SU-DHL-6 (cell line): ENCODE results near the gene CRB2.

ENCODE experiments used
- H2AFZ ChIP-seq: fragments of 200-600 bp; sonication (generic); 2 replicates; pipeline ENCODE4 v1.6.1; 2014; ENCODE audit warnings: low read depth, mild to moderate bottlenecking, moderate library complexity, mixed read lengths, antibody characterized with exemption, low read length; ENCODE audit not compliant: severe bottlenecking
- H3F3A ChIP-seq: fragments of 200-600 bp; shearing (Covaris generic); 2 replicates; pipeline ENCODE4 v1.6.0; 2016; ENCODE audit warnings: antibody characterized with exemption, mild to moderate bottlenecking; ENCODE audit not compliant: insufficient read depth
- H3K27ac ChIP-seq: fragments of 200-600 bp; sonication (generic); 2 replicates; pipeline ENCODE4 v1.5.1; 2016; ENCODE audit warnings: low read depth, mild to moderate bottlenecking, low read length, moderate library complexity, mixed read lengths
- H3K27me3 ChIP-seq: fragments of 200-600 bp; sonication (generic), shearing (Covaris generic); 2 replicates; pipeline ENCODE4 v1.6.0; 2014; ENCODE audit warnings: mild to moderate bottlenecking, low read length
- H3K36me3 ChIP-seq: fragments of 200-600 bp; sonication (generic); 2 replicates; pipeline ENCODE4 v1.6.1; 2014; ENCODE audit warnings: mild to moderate bottlenecking, low read length, mixed read lengths
- H3K4me2 ChIP-seq: fragments of 300-600, 200-600 bp; shearing (Covaris generic), sonication (generic); 2 replicates; pipeline ENCODE4 v1.6.0; 2014; ENCODE audit warnings: low read length, low read depth, mild to moderate bottlenecking; ENCODE audit not compliant: poor library complexity, severe bottlenecking
- H3K4me3 ChIP-seq: fragments of 200-600 bp; sonication (generic); 2 replicates; pipeline ENCODE4 v1.5.1; 2014; ENCODE audit warnings: antibody characterized with exemption, low read length, mild to moderate bottlenecking, mixed read lengths; ENCODE audit not compliant: insufficient read depth, poor library complexity, severe bottlenecking
- H3K79me2 ChIP-seq: fragments of 200-600 bp; sonication (generic); 2 replicates; pipeline ENCODE4 v1.6.1; 2014; ENCODE audit warnings: mild to moderate bottlenecking, low read length, moderate library complexity; ENCODE audit not compliant: insufficient read depth
- H3K9ac ChIP-seq: fragments of 200-600 bp; sonication (generic); 2 replicates; pipeline ENCODE4 v1.7.0; 2014; ENCODE audit warnings: mild to moderate bottlenecking, low read length
- H3K9me2 ChIP-seq: fragments of 200-600 bp; sonication (generic); replicated peaks from 2 replicates; pipeline ENCODE4 v1.6.1; 2014; ENCODE audit warnings: low read length; ENCODE audit not compliant: insufficient read depth
- H3K9me3 ChIP-seq: fragments of 200-600 bp; sonication (generic); 2 replicates; pipeline ENCODE4 v1.6.1; 2014; ENCODE audit warnings: low read length, mixed read lengths; ENCODE audit not compliant: insufficient read depth
- H4K20me1 ChIP-seq: fragments of 200-600 bp; sonication (generic); 2 replicates; pipeline ENCODE4 v1.6.1; 2014; ENCODE audit warnings: low read depth, mild to moderate bottlenecking, antibody characterized with exemption, low read length, moderate library complexity, mixed read lengths
- EZH2phosphoT487 ChIP-seq: fragments of 200-600 bp; sonication (generic), shearing (Covaris generic); conservative IDR thresholded peaks from 2 replicates; pipeline ENCODE4 v1.6.1; 2018; ENCODE audit warnings: mild to moderate bottlenecking, antibody characterized with exemption, low read length, moderate library complexity, mixed read lengths
- TF ChIP-seq, protein P1 (sequence below): fragments of 200-600 bp; sonication (generic); IDR thresholded peaks from one replicate; pipeline ENCODE4 v1.5.1; 2017; ENCODE audit warnings: antibody characterized with exemption, mild to moderate bottlenecking, low read length, moderate library complexity; ENCODE audit not compliant: insufficient read depth, poor library complexity, severe bottlenecking

Gene CRB2

DNA sequence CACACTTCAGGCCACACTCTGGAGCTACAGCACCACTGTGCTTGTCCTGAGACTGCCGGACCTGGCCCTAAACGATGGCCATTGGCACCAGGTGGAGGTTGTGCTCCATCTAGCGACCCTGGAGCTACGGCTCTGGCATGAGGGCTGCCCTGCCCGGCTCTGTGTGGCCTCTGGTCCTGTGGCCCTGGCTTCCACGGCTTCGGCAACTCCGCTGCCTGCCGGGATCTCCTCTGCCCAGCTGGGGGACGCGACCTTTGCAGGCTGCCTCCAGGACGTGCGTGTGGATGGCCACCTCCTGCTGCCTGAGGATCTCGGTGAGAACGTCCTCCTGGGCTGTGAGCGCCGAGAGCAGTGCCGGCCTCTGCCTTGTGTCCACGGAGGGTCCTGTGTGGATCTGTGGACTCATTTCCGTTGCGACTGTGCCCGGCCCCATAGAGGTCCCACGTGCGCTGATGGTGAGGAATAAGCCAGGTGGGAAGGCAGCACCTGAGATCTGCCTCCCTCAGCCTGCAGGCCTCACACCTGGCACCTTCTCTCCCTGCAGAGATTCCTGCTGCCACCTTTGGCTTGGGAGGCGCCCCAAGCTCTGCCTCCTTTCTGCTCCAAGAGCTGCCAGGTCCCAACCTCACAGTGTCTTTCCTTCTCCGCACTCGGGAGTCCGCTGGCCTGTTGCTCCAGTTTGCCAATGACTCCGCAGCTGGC is 14.7 kb downstream of the CRB2 start:
- no peaks in the 10 kb centered on the region for H4K20me1 ChIP-seq
- TF ChIP-seq, protein P1, sequence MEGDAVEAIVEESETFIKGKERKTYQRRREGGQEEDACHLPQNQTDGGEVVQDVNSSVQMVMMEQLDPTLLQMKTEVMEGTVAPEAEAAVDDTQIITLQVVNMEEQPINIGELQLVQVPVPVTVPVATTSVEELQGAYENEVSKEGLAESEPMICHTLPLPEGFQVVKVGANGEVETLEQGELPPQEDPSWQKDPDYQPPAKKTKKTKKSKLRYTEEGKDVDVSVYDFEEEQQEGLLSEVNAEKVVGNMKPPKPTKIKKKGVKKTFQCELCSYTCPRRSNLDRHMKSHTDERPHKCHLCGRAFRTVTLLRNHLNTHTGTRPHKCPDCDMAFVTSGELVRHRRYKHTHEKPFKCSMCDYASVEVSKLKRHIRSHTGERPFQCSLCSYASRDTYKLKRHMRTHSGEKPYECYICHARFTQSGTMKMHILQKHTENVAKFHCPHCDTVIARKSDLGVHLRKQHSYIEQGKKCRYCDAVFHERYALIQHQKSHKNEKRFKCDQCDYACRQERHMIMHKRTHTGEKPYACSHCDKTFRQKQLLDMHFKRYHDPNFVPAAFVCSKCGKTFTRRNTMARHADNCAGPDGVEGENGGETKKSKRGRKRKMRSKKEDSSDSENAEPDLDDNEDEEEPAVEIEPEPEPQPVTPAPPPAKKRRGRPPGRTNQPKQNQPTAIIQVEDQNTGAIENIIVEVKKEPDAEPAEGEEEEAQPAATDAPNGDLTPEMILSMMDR = no peak
- TF ChIP-seq EZH2phosphoT487 = no peak
- no peak overlapping the region for H2AFZ ChIP-seq
- H3K27me3 ChIP-seq = no peaks in the 10 kb centered on the region
- no peak overlapping the region for H3K4me2 ChIP-seq
- H3K4me3 ChIP-seq = no peak overlapping the region
- H3K9me2 ChIP-seq = no peaks in the 10 kb centered on the region
- H3K79me2 ChIP-seq = no peaks in the 10 kb centered on the region
- H3K27ac ChIP-seq = no peak overlapping the region
- no peaks in the 10 kb centered on the region for H3K9me3 ChIP-seq
- no peaks in the 10 kb centered on the region for H3K36me3 ChIP-seq
- no peaks in the 10 kb centered on the region for H3F3A ChIP-seq
- no peak overlapping the region for H3K9ac ChIP-seq

DNA sequence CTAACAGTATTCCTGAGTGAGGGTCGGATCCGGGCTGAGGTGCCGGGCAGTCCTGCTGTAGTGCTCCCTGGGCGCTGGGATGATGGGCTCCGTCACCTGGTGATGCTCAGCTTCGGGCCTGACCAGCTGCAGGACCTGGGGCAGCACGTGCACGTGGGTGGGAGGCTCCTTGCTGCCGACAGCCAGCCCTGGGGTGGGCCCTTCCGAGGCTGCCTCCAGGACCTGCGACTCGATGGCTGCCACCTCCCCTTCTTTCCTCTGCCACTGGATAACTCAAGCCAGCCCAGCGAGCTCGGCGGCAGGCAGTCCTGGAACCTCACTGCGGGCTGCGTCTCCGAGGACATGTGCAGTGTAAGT is 15.2 kb downstream of the CRB2 start:
- Histone ChIP-seq H3K9me3 (no peaks in the 10 kb centered on the region), H3K9me2 (no peaks in the 10 kb centered on the region), H3K27ac (no peak overlapping the region), H3K79me2 (no peaks in the 10 kb centered on the region), H3K4me3 (no peak overlapping the region), H2AFZ (no peak overlapping the region), H3K36me3 (no peaks in the 10 kb centered on the region), H3K4me2 (no peak overlapping the region), H3K27me3 (no peaks in the 10 kb centered on the region), H4K20me1 (no peaks in the 10 kb centered on the region), H3F3A (no peaks in the 10 kb centered on the region), H3K9ac (no peak overlapping the region)
- TF ChIP-seq, protein P1 = no peak
- no peak for TF ChIP-seq EZH2phosphoT487

DNA sequence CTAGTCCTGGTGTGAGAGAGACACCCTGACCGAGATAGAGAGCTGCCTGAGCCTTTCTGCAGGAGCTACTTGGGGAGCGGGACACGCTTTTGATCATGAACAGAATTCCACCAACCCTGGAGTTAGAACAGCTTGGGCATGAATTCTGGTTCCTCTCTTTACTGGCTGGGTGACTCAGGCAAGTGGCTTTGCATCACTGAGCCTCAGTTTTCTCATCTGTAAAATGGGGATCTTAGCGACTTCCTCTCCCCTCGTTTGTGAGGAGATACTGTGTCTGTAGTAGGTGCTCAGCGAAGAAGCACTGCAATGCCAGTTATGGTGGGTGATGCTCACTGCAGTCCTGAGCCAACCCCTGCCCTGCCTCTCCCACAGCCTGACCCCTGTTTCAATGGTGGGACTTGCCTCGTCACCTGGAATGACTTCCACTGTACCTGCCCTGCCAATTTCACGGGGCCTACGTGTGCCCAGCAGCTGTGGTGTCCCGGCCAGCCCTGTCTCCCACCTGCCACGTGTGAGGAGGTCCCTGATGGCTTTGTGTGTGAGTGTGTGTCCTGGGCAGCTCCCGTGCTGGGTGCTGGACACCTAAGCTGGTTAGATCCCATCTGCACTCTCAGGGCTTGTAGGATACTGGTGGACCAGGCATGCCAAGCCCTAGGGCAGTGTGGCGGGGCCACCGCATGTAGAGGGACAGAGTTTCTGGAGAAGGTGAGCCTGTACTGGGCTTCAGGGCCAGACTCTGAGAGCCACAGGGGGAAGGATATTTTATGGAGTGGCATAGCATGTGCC is 16.0 kb downstream of the CRB2 start:
- Histone ChIP-seq H2AFZ (no peak overlapping the region), H3K4me3 (no peak overlapping the region), H3K9me3 (no peaks in the 10 kb centered on the region), H3K9me2 (no peaks in the 10 kb centered on the region), H3K79me2 (no peaks in the 10 kb centered on the region), H3K9ac (no peak overlapping the region), H3K27ac (no peak overlapping the region), H3K36me3 (no peaks in the 10 kb centered on the region), H3F3A (no peaks in the 10 kb centered on the region), H3K4me2 (no peak overlapping the region), H4K20me1 (no peaks in the 10 kb centered on the region), H3K27me3 (no peaks in the 10 kb centered on the region)
- no peak for TF ChIP-seq EZH2phosphoT487
- TF ChIP-seq, protein P1 = no peak
